Measurements from ENCODE around the gene HYI. TPM values are rescaled to one million over a fixed set of nuclear protein-coding genes. Genes with fewer than 3 reads are reported as not detected.

Gene HYI
- total RNA-seq, 4 donors from 2014 or later, result 40.3 to 121 (median 49.1) TPM

GRCh38 chr1:43440358-43440757 is 13.4 kb downstream of the HYI start:
- no peak for TF ChIP-seq CTCF (IDR thresholded peaks at IDR 0.05; ENCODE audit: low read depth)

GRCh38 chr1:43439781-43440180 is 13.9 kb downstream of the HYI start:
- no peak for TF ChIP-seq CTCF (IDR thresholded peaks at IDR 0.05; ENCODE audit: low read depth)

GRCh38 chr1:43438953-43439581 is 14.7 kb downstream of the HYI start:
- no peak for TF ChIP-seq CTCF (IDR thresholded peaks at IDR 0.05; ENCODE audit: low read depth)

- TF ChIP-seq CTCF (IDR thresholded peaks at IDR 0.05; ENCODE audit: low read depth), result no peak
Observed at GRCh38 chr1:43438576-43438952, 15.2 kb downstream of the HYI start.

- TF ChIP-seq CTCF (IDR thresholded peaks at IDR 0.05; ENCODE audit: low read depth), result no peak
Observed at GRCh38 chr1:43438006-43438405, 15.7 kb downstream of the HYI start.

GRCh38 chr1:43437031-43437973 is 16.4 kb downstream of the HYI start:
- no peak for TF ChIP-seq CTCF (IDR thresholded peaks at IDR 0.05; ENCODE audit: low read depth)

- no peak for TF ChIP-seq CTCF (IDR thresholded peaks at IDR 0.05; ENCODE audit: low read depth)
Observed at GRCh38 chr1:43436371-43436770, 17.4 kb downstream of the HYI start.

All from subcutaneous adipose tissue (tissue), 4 donors.